GM12801 (cell line): Measurements from ENCODE around the gene TAGLN2.

Experiments
- CTCF ChIP-seq: IDR thresholded peaks from one replicate; pipeline ENCODE4 v1.5.1; 2011; ENCODE audit warnings: control low read depth; ENCODE audit not compliant: insufficient read length; ENCODE audit errors: extremely low read depth

Gene TAGLN2

GRCh38 chr1:159965263-159965662 lies 40.0 kb upstream of the TAGLN2 start:
- TF ChIP-seq CTCF, result no peak

GRCh38 chr1:159964144-159964543 lies 38.8 kb upstream of the TAGLN2 start:
- TF ChIP-seq CTCF, result no peak

DNA sequence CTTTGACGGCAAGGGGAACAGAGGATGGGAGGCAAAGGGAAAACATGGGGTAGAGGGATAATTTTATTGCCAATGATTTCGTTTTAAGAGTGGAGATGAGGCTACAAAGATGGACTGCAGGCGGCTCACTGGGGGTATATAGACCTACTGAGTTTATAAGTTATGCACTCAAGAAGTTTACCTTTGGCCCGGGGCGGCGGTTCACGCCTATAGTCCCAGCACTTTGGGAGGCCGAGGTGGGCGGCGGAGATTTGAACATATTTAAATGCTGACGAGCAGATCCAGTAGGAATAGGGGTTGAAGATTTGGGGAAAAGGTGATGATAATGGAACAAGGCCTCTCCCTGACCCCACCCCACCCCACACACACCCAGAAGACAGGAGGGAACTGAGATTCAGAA lies 36.9 kb upstream of the TAGLN2 start:
- TF ChIP-seq CTCF, result no peak

- no peak for TF ChIP-seq CTCF
These were observed 36.3 kb upstream of the TAGLN2 start for GRCh38 chr1:159961636-159962035.

- TF ChIP-seq CTCF, result no peak
These were observed 35.5 kb upstream of the TAGLN2 start for GRCh38 chr1:159960721-159961381.

- no peak for TF ChIP-seq CTCF
These were observed 34.1 kb upstream of the TAGLN2 start for GRCh38 chr1:159959451-159959850.

DNA sequence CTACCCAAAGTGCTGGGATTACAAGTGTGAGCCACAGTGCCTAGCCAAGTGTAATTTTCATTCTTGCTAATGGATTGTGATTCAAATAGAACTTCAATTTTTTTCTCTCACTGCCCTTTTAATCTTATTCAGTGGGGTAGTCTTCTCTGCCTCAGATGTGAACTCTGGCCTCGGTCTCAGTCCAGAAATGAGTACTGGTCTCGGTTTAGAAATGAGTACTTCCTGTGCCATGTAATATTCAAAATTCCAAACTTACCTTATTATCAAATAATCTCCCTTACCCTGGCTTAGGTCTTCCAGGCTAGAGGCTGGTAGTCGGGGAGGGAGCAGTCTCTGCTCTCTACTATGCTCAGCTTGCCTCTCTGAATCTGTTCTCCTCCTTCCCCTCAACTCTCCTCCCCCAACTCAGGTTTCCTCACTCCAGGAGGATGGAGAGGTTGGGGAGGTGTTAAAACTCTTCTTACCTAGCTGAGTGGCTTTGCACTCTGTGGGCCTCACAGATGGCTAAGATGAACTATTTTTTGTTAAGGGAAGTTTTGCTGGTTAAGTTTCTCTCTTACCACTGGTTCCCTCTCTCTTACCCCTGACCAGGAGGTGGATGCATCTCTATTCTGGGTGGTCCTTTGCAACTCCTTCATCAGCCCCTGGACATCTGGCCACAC lies 33.5 kb upstream of the TAGLN2 start:
- TF ChIP-seq CTCF, result no peak
